PFSK-1 (cell line): ENCODE data around the gene OR13C4.

Experiments used
- POLR2AphosphoS5 ChIP-seq: IDR thresholded peaks from 2 replicates; pipeline ENCODE4 v1.6.1; 2012; ENCODE audit warnings: low read depth, mild to moderate bottlenecking, control low read depth, low read length, moderate library complexity
- REST ChIP-seq, 2 experiments: IDR thresholded peaks; 2 replicates each; pipeline versions ENCODE4 v1.6.1 to v1.8.0; 2011 to 2012; ENCODE audit warnings: low read depth in 2 of 2, low read length in 2 of 2, control low read depth in 1 of 2, inconsistent platforms in 1 of 2, mild to moderate bottlenecking in 1 of 2, moderate library complexity in 1 of 2; ENCODE audit not compliant: insufficient read depth in 1 of 2

- TF ChIP-seq REST (IDR thresholded peaks at IDR 0.05; ENCODE audit: insufficient read depth in 1 of 2, low read depth in 2 of 2, low read length in 2 of 2) (no peak), POLR2AphosphoS5 (no peak)
Observed at GRCh38 chr9:104514901-104515300, 12.1 kb downstream of the OR13C4 start.
